HG02852 (cell line): ENCODE data around the gene CIT.
A peak's percentile ranks its signal among the peaks of the same experiment; 100 is the strongest.

Experiments used
- ATAC-seq: cut with Tn5 transposase; IDR thresholded peaks from one replicate; pipeline ENCODE4 v1.9.1; 2021; ENCODE audit warnings: mild to moderate bottlenecking, moderate library complexity; ENCODE audit not compliant: unreplicated experiment

Gene CIT

DNA sequence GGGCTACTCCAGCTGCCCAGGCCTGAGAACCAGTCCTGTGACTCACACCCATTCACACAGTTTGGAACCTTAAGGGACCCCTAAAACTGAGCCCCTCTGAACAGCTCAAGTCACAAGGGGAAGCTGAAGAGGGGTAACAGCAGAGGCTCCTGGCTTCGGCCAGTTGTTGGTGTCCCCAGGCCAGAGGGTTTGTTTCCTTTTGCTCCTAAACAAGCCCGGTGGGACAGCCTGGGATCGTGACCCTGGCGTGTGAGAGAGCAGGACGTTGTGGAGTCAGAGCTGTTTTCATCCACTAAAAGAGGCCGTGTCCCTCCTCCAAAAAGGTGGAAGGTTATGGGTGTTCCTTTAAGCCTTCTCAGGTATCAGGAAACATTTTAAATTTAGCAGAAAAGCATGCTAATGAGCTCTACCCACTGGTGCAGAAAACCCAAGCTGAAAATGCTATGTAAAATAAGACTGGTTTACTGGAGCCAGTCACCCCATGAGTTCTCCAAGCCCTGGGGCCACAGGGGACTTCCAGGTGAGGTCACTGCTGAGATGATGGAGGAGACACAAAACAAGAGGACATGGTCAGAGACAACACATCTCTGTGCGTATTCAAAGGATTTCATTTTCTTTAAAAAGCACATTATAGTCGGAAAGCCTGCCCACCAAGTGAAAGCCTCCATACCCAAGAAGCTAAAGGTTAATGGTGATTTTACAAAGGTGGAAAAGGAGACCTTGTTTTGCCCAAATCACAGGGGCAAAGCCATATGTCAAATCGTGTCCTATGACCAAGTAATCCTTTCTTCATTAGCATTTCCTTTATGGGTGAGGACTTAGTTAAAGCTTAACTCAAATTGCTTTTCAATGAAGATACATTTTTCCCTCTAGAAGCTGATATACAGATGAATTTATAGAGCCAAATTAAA, 195.1 kb downstream of the CIT start:
- ATAC-seq: peak; percentile 63

DNA sequence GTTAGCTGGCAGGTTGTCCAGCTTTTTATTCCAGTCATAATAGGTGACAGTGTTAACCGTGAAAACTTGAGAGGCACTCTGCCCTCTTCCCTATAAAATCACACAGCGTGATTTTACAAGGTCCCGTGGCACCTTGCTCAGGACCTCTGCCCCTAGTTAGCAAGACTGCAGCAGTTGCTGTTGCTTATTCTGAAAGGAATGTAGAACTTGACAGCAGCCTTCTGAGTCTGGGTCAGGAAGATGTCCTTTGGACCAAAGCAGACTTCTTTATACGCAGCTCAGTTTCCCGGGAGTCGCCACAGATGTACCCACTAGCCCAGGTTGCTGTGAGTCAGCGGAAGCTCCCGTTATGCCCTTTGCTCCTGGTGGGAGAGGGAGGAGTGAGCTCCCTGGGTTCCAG, 196.0 kb downstream of the CIT start:
- ATAC-seq: no peak

DNA sequence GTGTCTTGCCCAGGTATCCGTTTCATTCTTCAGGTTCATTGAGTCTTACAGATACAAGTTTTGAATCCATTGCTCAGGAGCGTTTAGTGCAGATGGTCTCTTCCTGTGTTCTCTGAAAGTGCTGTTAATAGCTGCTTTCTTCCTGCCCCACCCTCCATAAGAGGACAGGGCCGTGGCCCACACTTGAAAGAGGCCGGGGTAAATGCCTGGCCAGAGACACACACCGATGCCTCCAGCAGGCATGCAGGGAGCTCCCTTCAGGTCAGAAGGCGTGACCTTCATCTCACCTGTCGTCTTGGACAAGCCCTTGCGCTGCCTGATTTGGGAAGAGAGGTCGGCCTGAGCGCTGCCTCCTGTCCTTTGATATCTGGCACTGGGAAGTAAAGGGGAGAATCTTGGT, 197.6 kb downstream of the CIT start:
- ATAC-seq: no peak

DNA sequence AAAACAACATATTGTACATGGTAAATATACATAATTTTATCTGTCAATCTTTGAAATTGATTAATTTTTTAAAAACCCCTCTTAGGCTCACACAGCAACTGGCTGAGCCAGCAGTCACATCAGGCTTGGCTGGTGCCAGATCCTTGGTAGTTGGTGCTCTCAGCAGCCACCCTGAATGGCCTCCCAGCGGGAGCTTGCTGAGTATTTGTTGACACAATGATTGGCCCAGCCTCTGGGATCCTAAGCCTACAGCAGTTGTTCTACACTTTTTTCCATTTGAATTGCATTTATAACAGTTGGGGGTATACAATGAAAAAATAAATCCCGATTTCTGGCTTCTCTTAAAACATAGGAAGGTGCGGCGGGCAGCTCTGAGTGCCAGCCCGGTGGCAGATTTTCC, 198.0 kb downstream of the CIT start:
- ATAC-seq: no peak

DNA sequence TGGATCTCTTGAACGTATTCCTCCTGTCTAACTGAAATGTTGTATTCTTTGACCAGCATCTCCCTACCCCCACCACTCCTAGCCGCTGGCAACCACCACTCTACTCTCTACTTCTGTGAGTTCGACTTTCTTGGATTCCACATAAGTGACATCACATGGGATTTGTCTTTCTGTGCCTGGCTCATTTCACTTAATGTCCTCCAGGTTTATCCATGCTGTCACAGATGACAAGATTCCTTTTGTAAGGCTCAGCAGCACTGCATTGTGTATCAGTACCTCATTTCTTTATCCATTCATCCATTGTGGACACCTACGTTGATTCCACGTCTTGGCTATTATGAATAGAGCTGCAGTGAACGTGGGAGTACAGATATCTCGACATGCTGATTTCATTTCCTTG, 198.7 kb downstream of the CIT start:
- no peak for ATAC-seq

DNA sequence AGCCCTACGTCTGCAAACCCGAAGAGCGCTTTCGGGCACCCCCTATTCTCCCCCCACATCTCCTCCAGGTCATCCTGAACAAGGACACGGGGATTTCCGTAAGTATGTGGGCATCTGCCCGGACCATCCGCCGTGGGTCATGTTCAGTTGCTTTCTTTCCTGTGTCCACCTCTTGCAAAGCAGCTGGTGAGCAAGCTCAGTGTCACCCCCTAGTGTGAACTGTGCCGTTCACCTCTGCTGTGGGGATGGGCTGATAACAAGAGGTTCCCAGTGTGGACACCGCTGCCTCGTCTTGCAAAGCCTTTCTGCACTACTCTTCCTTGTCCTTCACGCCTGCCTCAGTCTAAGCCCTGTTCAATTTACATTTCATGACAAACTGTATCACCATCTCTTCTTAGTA, 200.5 kb downstream of the CIT start:
- ATAC-seq: no peak

DNA sequence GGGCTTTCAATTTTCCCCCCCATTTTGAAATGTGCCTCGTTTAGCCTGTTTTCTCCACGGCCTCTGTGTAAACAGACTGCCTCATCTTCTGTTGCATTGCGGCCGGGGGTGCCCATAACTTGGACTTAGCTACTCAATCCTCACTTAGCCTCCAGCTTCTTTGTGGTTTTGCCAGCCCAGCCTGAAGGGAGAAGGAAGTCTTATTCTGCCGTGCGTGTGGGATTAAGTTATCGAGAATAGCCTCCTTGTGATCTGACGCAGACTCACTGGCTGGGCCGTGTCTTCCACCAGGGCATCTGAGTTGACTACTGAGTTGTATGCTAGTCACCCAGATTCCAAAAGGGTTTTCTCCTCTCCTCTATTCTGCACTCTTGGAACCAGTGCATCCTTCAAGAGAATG, 201.1 kb downstream of the CIT start:
- no peak for ATAC-seq

DNA sequence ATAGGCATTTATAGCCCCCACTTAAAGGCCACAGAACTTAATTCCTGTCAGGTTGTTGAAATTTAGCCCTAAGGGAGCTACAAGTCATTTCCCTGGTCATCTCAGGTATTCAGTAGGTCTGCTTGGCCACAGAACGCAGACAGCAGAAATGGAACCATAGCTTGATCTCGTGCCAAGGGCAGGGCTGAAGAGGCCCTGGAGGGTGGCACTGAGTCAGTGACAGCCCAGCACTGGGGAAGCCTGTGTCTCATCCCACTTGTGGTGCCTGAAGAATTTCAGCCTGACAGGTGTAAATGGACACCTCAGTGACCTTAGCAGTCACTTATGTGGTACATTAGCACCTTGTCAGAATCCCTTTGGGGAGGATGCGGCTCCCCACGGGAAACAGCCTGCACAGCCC, 202.6 kb downstream of the CIT start:
- no peak for ATAC-seq

DNA sequence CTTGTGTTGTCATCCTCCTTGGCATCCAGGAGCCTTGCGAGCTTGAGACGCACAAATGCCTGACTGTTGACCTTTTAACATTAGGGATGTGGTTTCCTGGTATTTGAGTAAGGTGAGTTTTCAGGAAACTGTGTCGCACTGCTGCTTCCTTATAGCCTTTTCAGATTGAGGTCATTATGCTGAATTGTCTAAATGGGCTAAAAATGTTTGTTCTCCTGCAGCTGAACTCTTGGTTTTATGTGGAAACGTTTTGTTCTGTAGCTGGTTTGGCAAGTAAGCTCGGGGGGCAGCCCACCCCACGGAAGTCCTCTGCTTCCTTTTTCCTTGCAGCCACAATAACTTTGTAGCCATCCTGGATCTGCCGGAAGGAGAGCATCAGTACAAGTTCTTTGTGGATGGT, 203.5 kb downstream of the CIT start:
- no peak for ATAC-seq

DNA sequence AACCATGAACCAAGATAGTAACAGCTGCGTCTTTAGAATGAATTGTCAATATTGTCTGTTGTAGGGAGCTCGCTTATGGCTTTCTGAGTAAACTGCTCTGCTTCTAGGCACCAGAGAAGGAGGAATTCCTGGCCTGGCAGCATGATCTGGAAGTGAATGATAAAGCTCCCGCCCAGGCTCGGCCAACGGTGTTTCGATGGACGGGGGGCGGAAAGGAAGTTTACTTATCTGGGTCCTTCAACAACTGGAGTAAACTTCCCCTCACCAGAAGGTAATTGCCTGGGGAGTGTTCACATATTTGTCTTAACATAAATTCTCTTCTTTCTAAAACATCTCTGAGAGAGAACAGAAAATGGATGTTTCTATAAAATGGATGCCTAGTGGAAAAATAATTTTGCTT, 204.9 kb downstream of the CIT start:
- no peak for ATAC-seq

DNA sequence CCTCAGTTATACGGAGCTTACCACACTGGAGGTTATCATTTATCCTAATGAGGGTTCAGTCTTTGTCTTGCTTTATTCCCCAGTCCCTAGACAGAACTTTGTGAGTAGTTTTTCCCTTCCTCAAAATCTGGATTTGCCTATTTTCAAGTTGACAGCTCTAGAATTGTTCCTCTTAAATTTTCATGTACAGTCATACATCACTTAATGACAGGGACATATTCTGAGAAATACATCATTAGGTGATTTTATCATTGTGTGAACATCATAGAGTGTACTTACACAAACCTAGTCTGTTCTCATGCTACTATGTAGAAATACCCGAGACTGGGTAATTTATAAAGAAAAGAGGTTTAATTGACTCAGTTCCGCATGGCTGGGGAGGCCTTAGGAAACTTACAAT, 206.1 kb downstream of the CIT start:
- no peak for ATAC-seq

DNA sequence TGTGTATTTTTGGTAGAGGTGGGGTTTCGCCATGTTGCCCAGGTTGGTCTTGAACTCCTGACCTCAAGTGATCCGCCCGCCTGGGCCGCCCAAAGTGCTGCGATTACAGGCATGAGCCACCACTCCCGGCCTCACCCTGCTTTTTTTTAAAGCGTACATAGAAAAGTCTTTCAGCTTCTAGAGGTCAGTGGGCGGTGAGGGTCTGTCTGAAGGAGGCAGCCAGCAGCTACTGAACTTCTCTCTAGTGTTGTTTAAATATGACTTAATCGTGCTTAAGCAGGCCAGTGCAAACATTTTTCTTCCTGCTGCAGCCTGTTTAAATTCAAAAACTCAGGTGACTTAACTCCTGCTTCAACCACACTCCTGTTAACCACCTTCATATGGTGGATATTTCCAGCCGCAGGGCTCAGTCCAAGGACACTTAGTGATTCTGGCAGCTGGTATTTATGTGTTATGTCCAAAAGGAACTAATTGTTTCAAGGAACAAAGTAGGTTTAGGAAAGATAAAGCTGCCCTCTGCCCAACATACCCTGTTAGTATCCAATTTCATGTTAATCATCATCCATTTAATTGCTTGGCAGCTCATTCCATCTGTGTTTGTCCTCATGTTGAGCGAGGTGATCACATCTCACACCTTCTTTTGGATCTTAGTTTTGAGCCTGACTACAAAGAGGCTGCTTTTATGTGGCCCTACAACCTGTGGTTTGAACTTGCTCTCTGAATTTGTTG, 207.2 kb downstream of the CIT start:
- no peak for ATAC-seq

DNA sequence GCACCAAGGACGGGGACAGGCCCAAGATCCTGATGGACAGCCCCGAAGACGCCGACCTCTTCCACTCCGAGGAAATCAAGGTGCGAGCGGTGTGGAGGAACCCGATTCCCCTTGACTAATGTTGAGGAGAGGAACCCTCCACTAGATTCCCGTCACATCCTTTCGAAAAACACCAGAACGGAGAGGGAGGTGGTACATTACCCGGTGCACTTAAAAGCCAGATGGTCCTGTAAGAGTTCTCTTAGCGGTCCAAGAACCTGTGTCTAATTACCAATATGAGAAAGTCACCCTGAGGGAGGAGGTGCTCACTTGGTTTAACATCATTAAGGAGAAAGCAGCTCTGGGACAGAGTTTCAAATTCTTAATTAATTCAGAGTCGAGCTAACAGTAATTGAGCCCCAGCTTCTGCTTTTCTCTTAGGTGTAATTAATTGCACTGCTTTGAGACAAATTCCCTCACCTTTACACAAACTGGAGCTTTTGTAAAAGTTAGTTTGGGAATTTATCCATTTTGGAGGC, 208.7 kb downstream of the CIT start:
- ATAC-seq: no peak

DNA sequence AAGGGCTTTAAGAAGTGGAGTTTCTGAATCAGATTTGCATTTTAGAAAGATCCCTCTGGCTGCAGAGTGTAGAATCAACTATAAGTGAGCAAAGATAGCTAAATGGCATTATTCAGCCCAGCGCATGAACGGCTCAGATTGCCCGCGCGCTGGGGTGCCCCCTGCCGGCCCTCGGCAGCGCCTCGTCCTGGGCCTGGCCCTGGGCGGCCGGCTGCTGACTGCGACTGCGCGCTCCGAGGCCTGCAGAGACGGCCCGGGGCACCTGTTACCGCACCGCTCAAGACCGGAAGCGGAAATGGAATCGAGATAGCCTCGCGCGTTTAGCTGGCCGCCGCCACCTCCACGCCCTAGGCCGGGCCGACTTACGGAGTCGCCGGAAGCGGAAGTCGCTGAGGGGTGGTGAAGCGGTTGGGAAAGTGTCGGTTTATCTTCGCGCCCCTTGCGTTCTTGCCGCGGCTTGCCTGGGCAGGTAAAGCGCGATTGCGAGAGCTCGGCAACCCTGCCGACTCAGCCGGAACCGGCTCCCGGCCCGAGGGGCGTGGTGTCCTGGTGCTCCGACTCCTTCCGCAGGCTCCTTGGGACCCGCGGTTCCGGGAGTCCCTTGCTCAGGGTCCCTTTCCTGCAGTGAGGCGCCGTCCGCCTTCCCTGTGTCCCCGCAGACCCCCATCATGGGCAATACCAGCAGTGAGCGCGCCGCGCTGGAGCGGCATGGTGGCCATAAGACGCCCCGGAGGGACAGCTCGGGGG, 209.4 kb downstream of the CIT start, which contains the start of gene PRKAB1:
PRKAB1 (plus strand) TSS at position 557 of the 747 bp plus-strand sequence; CDS start at position 669, 112 bp downstream.
- peak; percentile 94 for ATAC-seq

DNA sequence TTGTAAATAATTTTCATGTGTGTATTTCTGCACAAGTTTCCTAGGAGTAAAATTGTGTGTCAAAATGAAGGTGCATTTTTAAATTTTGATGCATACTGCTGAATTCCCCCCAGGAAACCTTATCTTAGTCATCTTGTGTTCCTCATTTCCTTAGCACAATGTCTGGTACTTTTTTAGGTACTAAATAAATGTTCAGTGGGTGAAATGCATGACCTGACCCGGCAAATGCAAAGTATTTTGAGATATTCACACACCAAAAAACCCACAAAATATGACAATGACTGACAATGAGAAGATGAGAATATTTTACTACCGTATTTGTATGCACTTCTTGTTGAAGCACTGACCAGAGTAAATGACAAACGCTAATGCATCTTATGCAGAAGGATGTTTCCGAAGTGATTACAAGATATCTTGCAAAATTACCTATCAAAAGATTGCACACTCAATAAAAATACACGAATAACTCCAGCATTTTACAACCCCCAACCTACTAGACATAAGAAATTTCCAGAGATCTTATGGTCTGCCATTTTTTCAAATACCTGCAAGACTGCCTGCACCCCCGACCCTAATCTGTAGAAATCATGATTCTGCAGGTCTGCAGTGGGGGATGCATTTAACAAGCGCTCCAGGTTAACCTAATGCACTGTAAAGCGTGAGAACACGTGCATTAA, 210.1 kb downstream of the CIT start:
- no peak for ATAC-seq

DNA sequence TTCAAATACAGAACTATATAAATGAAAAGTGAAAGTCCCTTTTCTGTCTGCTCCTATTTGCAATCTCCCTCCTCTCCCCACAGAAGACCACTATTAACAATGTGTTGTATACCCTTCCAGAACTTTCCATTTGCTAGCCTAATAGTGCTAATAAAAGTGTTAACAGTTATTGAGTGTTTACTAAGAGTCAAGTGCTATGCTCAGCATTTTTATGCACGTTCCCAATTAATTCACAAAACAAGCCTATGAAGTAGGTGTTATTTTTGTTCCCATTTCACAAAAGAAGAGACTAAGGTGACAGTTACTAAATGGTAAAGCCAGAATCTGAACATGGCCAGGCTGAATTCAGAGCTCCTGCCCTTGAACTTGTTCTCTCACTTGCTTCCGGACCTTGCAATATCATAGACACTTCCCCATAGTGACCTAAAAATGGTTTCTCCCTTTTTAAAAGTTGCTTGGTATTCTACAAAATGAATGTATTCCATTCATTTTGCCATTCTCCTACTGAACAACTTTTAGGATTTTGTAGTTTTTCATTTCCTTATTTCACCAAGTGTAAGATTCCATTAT, 210.8 kb downstream of the CIT start:
- ATAC-seq: no peak

DNA sequence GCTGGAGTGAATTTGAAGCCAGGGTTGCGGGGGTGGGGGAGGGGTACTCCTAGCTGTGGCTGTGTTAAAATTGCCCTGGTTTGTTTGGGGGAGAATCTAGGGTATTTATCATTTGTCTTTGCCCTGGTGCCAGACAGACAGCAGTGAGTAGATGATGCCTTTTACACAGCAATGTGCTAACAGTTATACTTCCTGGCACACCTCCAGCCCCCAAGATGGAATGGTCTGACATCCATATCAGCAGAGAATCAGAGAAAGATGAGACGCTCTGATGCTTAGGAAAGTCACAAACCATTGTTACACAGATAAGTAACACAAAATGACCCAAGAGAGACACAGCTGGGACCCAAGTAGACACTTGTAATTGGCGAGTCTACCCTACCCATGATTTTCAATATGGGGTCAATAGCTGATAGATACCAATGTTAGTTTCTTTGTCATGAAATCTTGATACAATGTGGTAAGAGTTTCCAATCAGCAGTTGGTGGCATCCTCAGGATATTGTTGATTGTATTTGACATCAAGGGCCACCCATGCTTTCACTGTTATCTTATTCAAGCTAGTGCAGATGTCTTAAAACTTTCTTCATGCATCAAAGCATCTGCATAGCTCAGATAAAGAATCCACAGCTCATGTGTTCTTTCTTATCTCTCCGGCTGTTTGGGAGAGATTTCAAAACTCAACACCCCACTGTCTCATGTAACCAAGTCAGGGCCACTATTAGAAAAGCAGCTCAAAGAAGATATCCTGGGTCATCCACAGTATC, 211.8 kb downstream of the CIT start:
- no peak for ATAC-seq

DNA sequence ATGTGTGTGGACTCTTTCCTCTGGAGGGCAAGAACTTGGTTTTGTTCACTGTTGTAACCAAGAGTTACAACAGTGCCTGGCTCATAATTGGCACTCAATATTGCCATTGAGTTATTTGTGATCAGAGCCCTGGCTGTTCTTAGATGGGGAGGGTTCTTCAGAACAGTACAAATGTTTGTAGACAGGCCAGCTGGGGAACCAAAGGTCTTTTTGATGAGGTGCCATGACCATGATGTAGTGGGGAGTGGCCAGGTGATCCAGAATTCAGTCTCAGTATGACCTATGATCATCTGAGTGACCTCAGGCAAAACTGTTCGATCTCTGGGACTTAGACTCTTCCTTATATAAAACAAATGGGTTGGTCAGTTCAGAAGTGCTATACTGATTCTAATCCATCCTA, 212.5 kb downstream of the CIT start:
- no peak for ATAC-seq

DNA sequence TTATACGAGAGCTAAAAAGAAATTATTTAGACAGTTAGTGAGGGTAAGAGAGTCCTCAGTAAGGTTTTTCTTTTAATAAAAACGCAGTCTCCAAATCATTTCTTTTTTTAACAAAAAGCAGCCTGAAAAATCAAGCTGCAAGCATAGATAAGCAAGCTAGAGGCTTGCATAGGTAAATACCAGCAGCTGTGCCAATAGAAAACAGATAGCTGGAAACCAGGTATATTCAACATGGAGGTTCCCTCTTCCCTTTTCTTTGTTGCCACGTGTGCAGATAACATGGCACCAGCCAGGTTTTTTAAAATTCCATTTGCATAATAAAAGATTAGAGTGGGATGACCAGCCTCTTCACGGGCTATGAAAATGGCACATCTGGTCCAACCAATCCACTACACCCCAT, 215.2 kb downstream of the CIT start:
- ATAC-seq: no peak

DNA sequence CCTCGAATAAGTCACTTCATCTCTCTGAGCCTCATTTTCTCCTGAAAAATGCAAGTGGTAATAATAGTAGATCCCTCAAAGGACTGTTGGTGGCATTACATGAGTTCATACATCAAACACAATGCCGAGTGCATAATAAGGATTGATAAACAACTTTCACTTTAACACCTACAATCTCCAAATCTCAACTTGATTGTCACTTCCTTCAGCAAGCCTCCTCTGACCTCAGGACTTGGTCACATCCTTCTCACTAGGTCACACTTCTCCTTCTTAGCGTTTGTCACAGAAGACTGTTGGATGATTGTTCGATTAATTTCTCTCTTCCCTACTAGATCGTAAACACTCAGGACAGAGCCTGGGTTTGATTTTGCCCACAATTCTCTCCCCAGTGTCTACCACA, 217.0 kb downstream of the CIT start:
- ATAC-seq: no peak
